Liver (tissue), 9 donors: ENCODE data around the gene HUNK. TPM values are rescaled to one million over a fixed set of nuclear protein-coding genes. Genes with fewer than 3 reads are reported as not detected.

Experiments used
- DNase-seq: peaks from one replicate; pipeline ENCODE4 v3.0.0-alpha.2; 2017; ENCODE audit warnings: low spot score
- H3K27ac ChIP-seq, 2 donors: one replicate each; pipeline ENCODE4 v1.7.0; 2013; ENCODE audit warnings: inconsistent platforms in 2 of 2, low read length in 2 of 2, control low read depth in 1 of 2, low read depth in 1 of 2, mild to moderate bottlenecking in 1 of 2
- H3K27me3 ChIP-seq, 4 donors: one replicate each; pipeline versions ENCODE4 v1.6.1 to v1.7.0; 2013; ENCODE audit warnings: low read length in 3 of 4, inconsistent platforms in 1 of 4, mild to moderate bottlenecking in 1 of 4, moderate library complexity in 1 of 4; ENCODE audit not compliant: control insufficient read depth in 4 of 4, insufficient read depth in 4 of 4
- H3K36me3 ChIP-seq, 4 donors: one replicate each; pipeline versions ENCODE4 v1.6.1 to v1.7.0; 2013; ENCODE audit warnings: low read length in 3 of 4, mild to moderate bottlenecking in 3 of 4, low read depth in 1 of 4, moderate library complexity in 1 of 4; ENCODE audit not compliant: control insufficient read depth in 4 of 4, insufficient read depth in 3 of 4
- H3K4me1 ChIP-seq, 4 donors: one replicate each; pipeline versions ENCODE4 v1.6.1 to v1.7.0; 2013; ENCODE audit warnings: low read length in 3 of 4, mild to moderate bottlenecking in 3 of 4, moderate library complexity in 1 of 4; ENCODE audit not compliant: control insufficient read depth in 4 of 4, insufficient read depth in 4 of 4
- H3K4me3 ChIP-seq, 3 donors: one replicate each; pipeline versions ENCODE4 v1.6.1 to v1.7.0; 2013; ENCODE audit warnings: low read length in 3 of 3, control low read depth in 1 of 3, low read depth in 1 of 3, mild to moderate bottlenecking in 1 of 3
- H3K9ac ChIP-seq, 2 donors: one replicate each; pipeline ENCODE4 v1.7.0; 2013; ENCODE audit warnings: low read length in 2 of 2, mild to moderate bottlenecking in 2 of 2, moderate library complexity in 2 of 2, control low read depth in 1 of 2, low read depth in 1 of 2
- H3K9me3 ChIP-seq, 4 donors: one replicate each; pipeline versions ENCODE4 v1.6.1 to v1.7.0; 2013; ENCODE audit warnings: low read length in 3 of 4; ENCODE audit not compliant: control insufficient read depth in 4 of 4
- EGR1 ChIP-seq, 2 donors: IDR thresholded peaks; 2 replicates each; pipeline ENCODE4 v1.6.1; 2016 to 2018; ENCODE audit warnings: antibody characterized with exemption in 2 of 2, low read depth in 2 of 2
- FOXA1 ChIP-seq: IDR thresholded peaks from 2 replicates; pipeline ENCODE4 v1.6.1; 2016; ENCODE audit warnings: antibody characterized with exemption
- FOXA2 ChIP-seq: IDR thresholded peaks from 2 replicates; pipeline ENCODE4 v1.6.1; 2016; ENCODE audit warnings: antibody characterized with exemption
- GABPA ChIP-seq, 2 donors: IDR thresholded peaks in 1 of 2; conservative IDR thresholded peaks in 1 of 2; 2 replicates each; pipeline ENCODE4 v1.6.1; 2016; ENCODE audit warnings: antibody characterized with exemption in 2 of 2, mild to moderate bottlenecking in 1 of 2, moderate library complexity in 1 of 2
- HNF4A ChIP-seq, 2 donors: conservative IDR thresholded peaks; 2 replicates each; pipeline ENCODE4 v1.6.1; 2016; ENCODE audit warnings: antibody characterized with exemption in 2 of 2, mild to moderate bottlenecking in 2 of 2
- HNF4G ChIP-seq: IDR thresholded peaks from 2 replicates; pipeline ENCODE4 v1.6.1; 2016; ENCODE audit warnings: antibody characterized with exemption
- JUND ChIP-seq, 2 donors: IDR thresholded peaks; 2 replicates each; pipeline ENCODE4 v1.6.1; 2016; ENCODE audit warnings: antibody characterized with exemption in 2 of 2
- NR2F2 ChIP-seq: IDR thresholded peaks from 2 replicates; pipeline ENCODE4 v1.6.1; 2016; ENCODE audit warnings: antibody characterized with exemption
- RAD21 ChIP-seq, 2 donors: IDR thresholded peaks; 2 replicates each; pipeline ENCODE4 v1.6.1; 2016; ENCODE audit warnings: antibody characterized with exemption in 2 of 2, mild to moderate bottlenecking in 2 of 2
- RXRA ChIP-seq, 2 donors: IDR thresholded peaks; 2 replicates each; pipeline ENCODE4 v1.6.1; 2017 to 2018; ENCODE audit warnings: antibody characterized with exemption in 2 of 2, mild to moderate bottlenecking in 1 of 2
- SP1 ChIP-seq: IDR thresholded peaks from 2 replicates; pipeline ENCODE4 v1.6.1; 2018; ENCODE audit warnings: antibody characterized with exemption, mild to moderate bottlenecking
- TAF1 ChIP-seq: conservative IDR thresholded peaks from 2 replicates; pipeline ENCODE4 v1.6.1; 2016; ENCODE audit warnings: antibody characterized with exemption, mild to moderate bottlenecking
- YY1 ChIP-seq: IDR thresholded peaks from 2 replicates; pipeline ENCODE4 v1.6.1; 2016; ENCODE audit warnings: antibody characterized with exemption, mild to moderate bottlenecking
- WGBS: extraction: QIAGEN DNeasy Blood & Tissue Kit; methylation state at CpG from one replicate; pipeline ENCODE4 v1.1.7; 2013; 5-methylcytosine and 5-hydroxymethylcytosine counted together
- polyA plus RNA-seq, 2 donors: library from polyadenylated mRNA; stranded (reverse) in 1 of 2; unstranded in 1 of 2; fragments of 200-250 nt in 1 of 2; fragments of >200 nt in 1 of 2; fragmentation: Nextera tagmentation in 1 of 2; extraction: Ambion mirVana in 1 of 2; gene quantifications; one replicate each; pipeline versions ENCODE4 v1.2.1 to v1.2.3, GENCODE V29; 2013 to 2015
- total RNA-seq, 2 donors: library from RNA; depleted of rRNA; stranded (reverse); fragments of >200 nt; gene quantifications; one replicate each; pipeline ENCODE4 v1.2.3, GENCODE V29; 2014
- TF ChIP-seq, protein P1 (sequence below): IDR thresholded peaks from 2 replicates; pipeline ENCODE4 v1.6.1; 2016; ENCODE audit warnings: antibody characterized with exemption, mild to moderate bottlenecking
- TF ChIP-seq, protein P2 (sequence below): fragments of 150-350 bp; IDR thresholded peaks from 2 replicates; pipeline ENCODE4 v1.5.1; 2017; ENCODE audit warnings: improper control_type of control experiment, low read depth, low read length; ENCODE audit not compliant: missing input control
- TF ChIP-seq, protein P3 (sequence below): IDR thresholded peaks from 2 replicates; pipeline ENCODE4 v1.6.1; 2016; ENCODE audit warnings: antibody characterized with exemption
- TF ChIP-seq, protein P4 (sequence below): IDR thresholded peaks from 2 replicates; pipeline ENCODE4 v1.6.1; 2016; ENCODE audit warnings: antibody characterized with exemption
- TF ChIP-seq, protein P5 (sequence below): IDR thresholded peaks from 2 replicates; pipeline ENCODE4 v1.6.1; 2016; ENCODE audit warnings: antibody characterized with exemption
- donor health status: healthy.
- donor health status: healthy.
- donor health status: healthy.
- donor health status: healthy.
- donor health status: healthy.

HUNK gene
- total and polyA plus RNA-seq, 4 donors: 0.11 to 0.92 (median 0.30) TPM

DNA sequence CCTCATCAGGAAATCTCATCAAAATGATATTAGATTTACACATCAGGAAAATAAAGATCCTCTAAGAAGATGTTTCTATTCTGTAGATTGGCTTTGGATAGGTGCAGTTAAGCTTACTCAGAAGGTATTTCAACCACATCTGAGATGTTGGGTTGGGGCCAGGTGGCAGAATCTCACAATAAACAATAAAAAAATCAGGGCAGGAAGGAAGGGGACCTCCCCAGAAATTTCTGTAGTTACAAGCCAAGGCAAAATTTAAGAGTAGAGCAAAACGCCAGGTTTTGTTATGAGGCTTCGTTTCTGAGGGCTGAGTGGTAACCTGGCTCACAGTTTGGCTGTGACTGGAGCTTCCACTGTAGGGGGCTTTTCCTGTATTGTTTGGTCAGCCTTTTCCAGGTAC is 84.8 kb downstream of the HUNK start:
- DNase-seq: no peak
- Histone ChIP-seq H3K27ac (no peak overlapping the region), H3K27me3 (peaks cover 0 to 3% (median 0%) of the 10 kb centered on the region in 4 donors), H3K36me3 (no peaks in the 10 kb centered on the region), H3K9ac (no peak overlapping the region), H3K4me3 (no peak overlapping the region), H3K4me1 (no peaks in the 10 kb centered on the region), H3K9me3 (peaks cover 0 to 7% (median 3%) of the 10 kb centered on the region in 4 donors)
- no peak for TF ChIP-seq YY1
- TF ChIP-seq RAD21 (IDR thresholded peaks at IDR 0.05): no peak
- no peak for TF ChIP-seq RXRA (IDR thresholded peaks at IDR 0.05)
- no peak for TF ChIP-seq TAF1
- TF ChIP-seq HNF4A (conservative IDR thresholded peaks at IDR 0.05): no peak
- TF ChIP-seq, protein P1, sequence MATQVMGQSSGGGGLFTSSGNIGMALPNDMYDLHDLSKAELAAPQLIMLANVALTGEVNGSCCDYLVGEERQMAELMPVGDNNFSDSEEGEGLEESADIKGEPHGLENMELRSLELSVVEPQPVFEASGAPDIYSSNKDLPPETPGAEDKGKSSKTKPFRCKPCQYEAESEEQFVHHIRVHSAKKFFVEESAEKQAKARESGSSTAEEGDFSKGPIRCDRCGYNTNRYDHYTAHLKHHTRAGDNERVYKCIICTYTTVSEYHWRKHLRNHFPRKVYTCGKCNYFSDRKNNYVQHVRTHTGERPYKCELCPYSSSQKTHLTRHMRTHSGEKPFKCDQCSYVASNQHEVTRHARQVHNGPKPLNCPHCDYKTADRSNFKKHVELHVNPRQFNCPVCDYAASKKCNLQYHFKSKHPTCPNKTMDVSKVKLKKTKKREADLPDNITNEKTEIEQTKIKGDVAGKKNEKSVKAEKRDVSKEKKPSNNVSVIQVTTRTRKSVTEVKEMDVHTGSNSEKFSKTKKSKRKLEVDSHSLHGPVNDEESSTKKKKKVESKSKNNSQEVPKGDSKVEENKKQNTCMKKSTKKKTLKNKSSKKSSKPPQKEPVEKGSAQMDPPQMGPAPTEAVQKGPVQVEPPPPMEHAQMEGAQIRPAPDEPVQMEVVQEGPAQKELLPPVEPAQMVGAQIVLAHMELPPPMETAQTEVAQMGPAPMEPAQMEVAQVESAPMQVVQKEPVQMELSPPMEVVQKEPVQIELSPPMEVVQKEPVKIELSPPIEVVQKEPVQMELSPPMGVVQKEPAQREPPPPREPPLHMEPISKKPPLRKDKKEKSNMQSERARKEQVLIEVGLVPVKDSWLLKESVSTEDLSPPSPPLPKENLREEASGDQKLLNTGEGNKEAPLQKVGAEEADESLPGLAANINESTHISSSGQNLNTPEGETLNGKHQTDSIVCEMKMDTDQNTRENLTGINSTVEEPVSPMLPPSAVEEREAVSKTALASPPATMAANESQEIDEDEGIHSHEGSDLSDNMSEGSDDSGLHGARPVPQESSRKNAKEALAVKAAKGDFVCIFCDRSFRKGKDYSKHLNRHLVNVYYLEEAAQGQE: no peak
- TF ChIP-seq FOXA1: no peak
- no peak for TF ChIP-seq EGR1 (IDR thresholded peaks at IDR 0.05; ENCODE audit: low read depth in 2 of 2)
- TF ChIP-seq, protein P2, sequence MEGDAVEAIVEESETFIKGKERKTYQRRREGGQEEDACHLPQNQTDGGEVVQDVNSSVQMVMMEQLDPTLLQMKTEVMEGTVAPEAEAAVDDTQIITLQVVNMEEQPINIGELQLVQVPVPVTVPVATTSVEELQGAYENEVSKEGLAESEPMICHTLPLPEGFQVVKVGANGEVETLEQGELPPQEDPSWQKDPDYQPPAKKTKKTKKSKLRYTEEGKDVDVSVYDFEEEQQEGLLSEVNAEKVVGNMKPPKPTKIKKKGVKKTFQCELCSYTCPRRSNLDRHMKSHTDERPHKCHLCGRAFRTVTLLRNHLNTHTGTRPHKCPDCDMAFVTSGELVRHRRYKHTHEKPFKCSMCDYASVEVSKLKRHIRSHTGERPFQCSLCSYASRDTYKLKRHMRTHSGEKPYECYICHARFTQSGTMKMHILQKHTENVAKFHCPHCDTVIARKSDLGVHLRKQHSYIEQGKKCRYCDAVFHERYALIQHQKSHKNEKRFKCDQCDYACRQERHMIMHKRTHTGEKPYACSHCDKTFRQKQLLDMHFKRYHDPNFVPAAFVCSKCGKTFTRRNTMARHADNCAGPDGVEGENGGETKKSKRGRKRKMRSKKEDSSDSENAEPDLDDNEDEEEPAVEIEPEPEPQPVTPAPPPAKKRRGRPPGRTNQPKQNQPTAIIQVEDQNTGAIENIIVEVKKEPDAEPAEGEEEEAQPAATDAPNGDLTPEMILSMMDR: no peak
- TF ChIP-seq SP1: no peak
- no peak for TF ChIP-seq JUND (IDR thresholded peaks at IDR 0.05)
- TF ChIP-seq FOXA2: no peak
- TF ChIP-seq, protein P3, sequence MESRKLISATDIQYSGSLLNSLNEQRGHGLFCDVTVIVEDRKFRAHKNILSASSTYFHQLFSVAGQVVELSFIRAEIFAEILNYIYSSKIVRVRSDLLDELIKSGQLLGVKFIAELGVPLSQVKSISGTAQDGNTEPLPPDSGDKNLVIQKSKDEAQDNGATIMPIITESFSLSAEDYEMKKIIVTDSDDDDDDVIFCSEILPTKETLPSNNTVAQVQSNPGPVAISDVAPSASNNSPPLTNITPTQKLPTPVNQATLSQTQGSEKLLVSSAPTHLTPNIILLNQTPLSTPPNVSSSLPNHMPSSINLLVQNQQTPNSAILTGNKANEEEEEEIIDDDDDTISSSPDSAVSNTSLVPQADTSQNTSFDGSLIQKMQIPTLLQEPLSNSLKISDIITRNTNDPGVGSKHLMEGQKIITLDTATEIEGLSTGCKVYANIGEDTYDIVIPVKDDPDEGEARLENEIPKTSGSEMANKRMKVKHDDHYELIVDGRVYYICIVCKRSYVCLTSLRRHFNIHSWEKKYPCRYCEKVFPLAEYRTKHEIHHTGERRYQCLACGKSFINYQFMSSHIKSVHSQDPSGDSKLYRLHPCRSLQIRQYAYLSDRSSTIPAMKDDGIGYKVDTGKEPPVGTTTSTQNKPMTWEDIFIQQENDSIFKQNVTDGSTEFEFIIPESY: no peak
- no peak for TF ChIP-seq NR2F2
- TF ChIP-seq GABPA (IDR thresholded peaks at IDR 0.05 in 1 of 2, conservative IDR thresholded peaks at IDR 0.05 in 1 of 2): no peak
- TF ChIP-seq, protein P4, sequence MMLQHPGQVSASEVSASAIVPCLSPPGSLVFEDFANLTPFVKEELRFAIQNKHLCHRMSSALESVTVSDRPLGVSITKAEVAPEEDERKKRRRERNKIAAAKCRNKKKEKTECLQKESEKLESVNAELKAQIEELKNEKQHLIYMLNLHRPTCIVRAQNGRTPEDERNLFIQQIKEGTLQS: no peak
- TF ChIP-seq HNF4G: no peak
- TF ChIP-seq, protein P5, sequence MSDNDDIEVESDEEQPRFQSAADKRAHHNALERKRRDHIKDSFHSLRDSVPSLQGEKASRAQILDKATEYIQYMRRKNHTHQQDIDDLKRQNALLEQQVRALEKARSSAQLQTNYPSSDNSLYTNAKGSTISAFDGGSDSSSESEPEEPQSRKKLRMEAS: no peak
- 90% methylated on average over 2 of the region's 2 CpGs for WGBS
